GM13977 (cell line): ENCODE data around the gene RAPGEF3.

ENCODE experiments used
- DNase-seq: peaks from one replicate; pipeline ENCODE4 v3.0.0; 2012; ENCODE audit warnings: low spot score
- CTCF ChIP-seq: IDR thresholded peaks from 2 replicates; pipeline ENCODE4 v1.5.1; 2012; ENCODE audit warnings: mild to moderate bottlenecking, control low read depth; ENCODE audit not compliant: insufficient read depth; ENCODE audit errors: extremely low read depth, missing control alignments
- in situ Hi-C: fragments of 300-500 bp; cut with MboI; formaldehyde crosslinking; loops from one replicate; pipeline ENCODE4 v1.12.0; 2022; ENCODE audit warnings: low sequenced_read_pairs, low pct_unique_long_range_greater_than_20kb, mixed read lengths, inconsistent platforms; ENCODE audit not compliant: unreplicated experiment

Gene RAPGEF3

GRCh38 chr12:47707355-47707754 is 51.3 kb downstream of the RAPGEF3 start:
- no peak for DNase-seq
- TF ChIP-seq CTCF = no peak
- in situ Hi-C loops = no loop called here

DNA sequence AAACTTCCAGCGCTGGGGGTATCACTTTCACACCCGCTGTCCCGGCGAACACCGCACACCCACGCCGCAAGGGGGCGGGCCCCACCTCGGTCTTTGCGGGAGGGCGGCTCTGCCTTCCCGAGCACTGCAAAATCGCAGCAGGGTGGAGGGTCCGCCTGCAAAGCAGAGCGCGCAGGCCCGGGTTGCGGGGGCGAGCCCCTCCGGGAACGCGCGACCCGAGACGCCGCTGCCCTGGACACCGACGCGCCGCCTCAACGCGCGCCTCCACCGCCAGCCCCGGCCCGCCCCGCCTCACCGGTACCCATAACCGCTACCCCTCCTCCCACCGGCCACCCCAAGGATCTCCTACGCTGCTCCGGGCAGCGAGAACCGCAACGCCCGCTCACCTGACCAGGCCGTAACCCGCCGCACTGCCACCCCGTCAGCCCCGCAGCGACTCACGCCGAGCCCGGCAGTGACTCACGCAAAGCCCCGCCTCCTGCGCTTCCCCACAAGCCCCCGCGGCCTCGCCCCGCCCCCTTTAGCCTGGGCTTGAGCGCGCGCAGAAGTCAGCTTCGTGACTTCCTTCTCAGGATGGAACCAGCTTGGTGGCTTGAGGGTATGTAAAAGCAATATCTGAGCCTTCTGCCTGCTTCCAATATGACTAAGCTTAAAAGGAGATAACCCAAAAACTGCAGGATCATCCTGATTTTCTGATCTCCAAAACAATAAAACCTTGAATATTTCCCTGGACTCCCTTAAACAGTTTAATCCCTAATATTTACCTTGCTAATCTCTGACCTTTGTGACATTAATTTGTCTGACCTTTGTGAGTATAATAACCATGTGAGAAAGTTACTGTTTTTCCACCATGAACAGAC is 52.9 kb downstream of the RAPGEF3 start, which contains the start of gene RPAP3:
TSS of gene RPAP3 (minus strand) at position 465 of the 860 bp plus-strand sequence. CDS start 3,190 bp downstream, outside the sequence.
- peak; percentile 49 for TF ChIP-seq CTCF
- in situ Hi-C loops = no loop called here
- peak; percentile 94 for DNase-seq

DNA sequence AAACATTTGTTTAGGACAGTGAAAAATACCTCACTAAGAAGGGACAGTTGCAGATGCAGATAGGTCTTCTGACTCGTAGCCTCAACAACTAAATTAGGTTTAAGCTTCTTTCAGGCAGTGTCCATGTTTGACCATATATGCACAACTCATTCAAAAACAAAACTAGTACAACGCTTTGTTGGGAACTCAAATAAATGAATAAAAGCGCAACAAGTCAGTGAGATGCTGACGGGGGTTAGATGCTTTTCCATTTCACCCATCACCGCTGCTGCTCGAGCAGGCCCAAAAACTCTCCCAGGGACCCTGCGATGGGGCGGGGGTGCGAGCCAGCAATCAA is 53.5 kb downstream of the RAPGEF3 start:
- in situ Hi-C loops = no loop called here
- TF ChIP-seq CTCF = no peak
- no peak for DNase-seq

DNA sequence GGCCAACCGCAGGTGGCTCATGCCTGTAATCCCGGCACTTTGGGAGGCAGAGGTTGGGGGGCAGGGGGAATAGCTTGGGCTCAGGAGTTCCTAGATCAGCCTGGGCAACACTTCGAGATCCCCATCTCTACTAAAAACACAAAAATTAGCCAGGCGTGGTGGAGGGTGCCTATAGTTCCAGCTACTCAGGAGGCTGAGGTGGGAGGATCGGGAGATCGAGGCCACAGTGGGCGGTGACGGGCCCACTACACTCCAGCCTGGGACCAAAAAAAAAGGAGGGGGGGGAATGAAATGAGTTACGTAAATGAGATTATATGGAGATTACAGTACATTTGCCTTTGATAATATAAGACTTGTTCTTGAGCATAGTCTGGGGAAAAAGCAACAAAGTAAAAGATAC is 54.0 kb downstream of the RAPGEF3 start:
- no peak for TF ChIP-seq CTCF
- DNase-seq = no peak
- in situ Hi-C loops = no loop called here

DNA sequence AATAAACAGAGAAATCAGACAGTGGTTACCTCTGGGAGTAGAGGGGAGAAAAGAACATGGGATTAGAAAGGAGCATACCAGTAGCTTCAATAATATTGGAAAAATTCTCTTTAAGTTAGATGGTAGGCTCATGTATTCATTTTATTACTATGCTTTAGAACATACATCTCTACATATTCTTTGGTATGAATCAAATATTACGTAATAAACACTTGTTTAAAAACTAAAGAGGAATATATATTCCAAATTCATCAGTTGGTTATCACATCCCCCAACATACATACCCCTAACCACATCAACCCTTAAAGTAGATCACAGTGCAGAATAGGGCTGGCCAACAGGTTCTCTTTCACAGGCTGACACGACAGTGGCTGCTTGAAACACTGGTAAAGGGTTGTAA is 58.4 kb downstream of the RAPGEF3 start:
- in situ Hi-C loops = no loop called here
- no peak for DNase-seq
- no peak for TF ChIP-seq CTCF

DNA sequence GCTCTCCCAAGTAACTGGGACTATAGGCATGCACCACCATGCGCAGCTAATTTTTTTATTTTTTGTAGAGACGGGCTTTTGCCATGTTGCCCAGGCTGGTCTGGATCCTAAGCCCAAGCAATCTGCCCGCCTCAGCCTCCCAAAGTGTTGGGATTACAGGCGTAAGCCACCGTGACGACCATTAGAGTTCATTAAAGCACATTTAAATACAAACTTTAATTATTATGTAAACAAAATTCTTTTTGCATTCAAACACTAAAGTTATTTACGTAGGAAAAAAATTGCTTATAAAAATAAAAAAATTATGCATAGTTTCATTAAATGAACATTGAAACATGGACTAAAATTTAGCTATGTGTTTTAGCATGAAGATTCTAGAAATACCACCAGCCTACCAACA is 60.0 kb downstream of the RAPGEF3 start:
- in situ Hi-C loops = no loop called here
- DNase-seq = no peak
- no peak for TF ChIP-seq CTCF
